Medulla oblongata (tissue), 1 donor: ENCODE data around the gene ZNF710.

ENCODE experiments used
- DNase-seq: peaks from one replicate; pipeline ENCODE4 v3.0.0-alpha.2; 2015; ENCODE audit errors: extremely low spot score

Gene ZNF710

DNA sequence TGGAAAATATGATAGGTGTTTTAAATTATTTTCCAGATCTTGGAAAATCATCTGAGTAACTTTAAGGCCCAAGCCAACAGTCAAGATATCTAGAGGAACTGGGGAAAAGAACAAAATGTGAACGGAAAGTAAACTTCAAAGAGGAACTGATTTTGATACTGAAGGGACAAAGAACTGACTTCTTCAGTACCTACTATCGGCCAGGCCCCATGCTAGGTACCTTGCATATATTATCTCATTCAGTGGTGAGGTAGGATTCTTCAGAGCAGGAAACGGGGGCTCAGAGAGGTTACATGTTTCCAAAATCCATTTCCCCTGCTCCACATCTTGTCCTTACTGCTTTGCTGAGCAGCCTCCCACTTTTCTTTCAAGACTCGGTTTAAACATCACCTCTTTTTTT lies 9.8 kb upstream of the ZNF710 start:
- no peak for DNase-seq

DNA sequence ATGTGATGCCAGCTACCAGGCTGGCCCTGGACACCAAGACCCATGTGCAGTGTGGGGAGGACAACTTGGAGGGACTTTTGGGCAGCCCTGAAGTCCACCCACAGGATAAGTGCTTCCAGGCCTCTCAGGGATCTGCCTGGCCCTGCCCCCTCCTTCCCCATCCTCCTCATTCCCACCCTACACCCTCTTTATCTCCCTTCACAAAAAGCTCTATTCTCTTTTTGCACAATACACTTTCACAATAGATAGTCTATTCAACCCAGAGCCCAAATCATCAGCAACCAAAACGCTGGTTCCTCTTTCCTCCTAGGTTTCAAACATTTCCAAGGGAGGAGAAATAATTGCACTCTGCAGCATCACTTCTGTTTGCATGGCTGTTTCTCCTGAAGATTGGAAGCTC lies 7.8 kb upstream of the ZNF710 start:
- DNase-seq: peak; percentile 75

DNA sequence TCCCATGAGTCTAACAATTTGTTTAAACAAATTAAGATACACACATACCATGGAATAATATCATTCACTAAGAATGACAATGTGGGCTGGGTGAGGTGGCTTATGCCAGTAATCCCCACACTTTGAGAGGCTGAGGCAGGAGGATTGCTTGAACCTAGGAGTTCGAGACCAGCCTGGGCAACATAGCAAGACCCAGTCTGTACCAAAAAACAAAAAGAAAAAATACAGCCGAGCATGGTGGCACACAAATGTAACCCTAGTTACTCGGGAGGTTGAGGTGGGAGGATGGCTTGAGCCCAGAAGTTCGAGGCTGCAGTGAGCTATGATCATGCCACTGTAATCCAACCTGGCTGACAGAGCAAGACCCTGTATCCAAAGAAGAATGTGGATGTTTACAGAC lies 4.0 kb upstream of the ZNF710 start:
- DNase-seq: no peak

DNA sequence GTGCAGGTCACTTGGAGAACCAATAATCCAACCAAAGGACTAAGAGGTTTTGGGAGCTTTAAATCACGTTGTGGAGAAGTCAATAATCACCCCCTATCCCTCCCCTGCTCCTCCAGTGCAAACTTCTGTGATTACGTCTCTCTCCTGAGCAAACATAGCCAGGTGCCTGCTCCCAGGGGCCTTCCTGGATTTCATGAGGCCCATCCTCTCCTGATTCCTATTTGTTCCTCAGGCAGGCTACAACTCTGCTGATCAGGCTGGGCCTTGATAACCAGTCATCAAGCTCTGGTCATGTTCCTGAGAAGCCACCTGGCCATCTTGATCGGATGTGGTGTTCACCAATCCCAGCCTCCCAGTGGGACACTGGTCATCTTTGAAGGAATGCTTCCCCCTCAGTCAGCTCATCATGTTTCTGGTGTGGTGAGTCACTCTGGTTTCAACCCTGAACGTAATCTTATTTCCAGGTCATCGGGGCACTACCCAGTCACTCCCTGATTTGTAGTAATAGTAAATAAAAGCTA lies 2.9 kb upstream of the ZNF710 start:
- DNase-seq: no peak

DNA sequence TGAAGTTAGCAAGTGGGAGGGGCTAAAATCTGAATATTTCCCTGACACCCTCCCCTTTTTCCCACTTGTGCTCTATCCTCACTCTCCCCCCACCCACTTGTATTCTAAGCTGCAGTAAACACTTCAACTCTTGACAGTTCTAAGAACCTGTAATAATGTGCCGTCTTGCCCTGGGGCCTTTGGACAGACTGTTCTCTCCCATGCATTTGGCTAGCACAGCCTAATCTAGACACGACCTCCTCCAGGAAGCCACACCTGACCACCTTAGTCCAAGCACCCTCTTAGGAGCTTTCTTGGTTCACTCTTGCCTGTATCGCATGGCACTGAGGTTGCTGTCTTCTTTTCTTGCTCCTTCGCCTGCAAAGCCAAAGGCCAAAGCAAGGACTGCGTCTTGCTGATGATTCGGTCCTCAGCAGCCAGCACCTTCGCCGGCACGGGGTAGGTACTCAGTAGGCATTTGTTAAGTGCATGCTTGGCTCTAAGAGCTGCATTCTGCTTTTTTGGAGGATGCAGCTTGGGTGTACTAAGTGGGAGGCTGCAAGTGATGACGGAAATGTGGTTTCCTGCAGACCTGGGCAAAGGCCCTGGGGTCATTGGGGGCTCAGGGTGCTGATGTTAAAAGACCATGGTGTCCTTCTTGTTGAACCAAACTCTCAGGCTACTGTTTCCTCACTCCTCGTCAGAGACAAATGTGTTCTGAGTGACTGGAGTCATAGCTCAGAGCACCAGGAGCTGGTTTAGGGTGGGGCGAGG lies 2.0 kb upstream of the ZNF710 start:
- DNase-seq: no peak

DNA sequence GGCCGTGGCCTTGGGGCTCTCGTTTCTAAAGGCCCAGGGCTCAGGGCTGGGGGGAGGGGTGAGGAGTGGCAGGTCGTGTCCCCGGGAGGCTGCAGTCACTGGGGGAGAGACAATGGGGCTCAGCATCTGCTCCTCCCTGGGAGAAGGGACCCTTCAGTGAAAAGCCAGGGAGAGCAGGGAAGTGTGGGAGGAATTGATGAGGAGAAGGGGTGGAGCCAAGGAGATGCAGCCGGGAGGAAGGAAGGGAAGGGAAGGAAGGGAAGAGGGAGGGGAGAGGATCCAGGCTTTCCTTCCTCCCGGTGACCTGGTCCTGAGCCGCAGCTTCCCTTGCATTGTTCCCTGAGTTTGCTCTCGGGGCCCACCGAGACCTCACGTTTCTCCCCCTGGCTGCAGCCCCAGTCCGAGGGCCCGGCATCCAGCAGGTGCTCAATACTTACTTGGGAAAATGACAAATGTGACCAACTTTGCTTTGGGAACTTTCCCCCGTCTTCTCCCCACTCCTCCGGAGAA lies 1.4 kb upstream of the ZNF710 start:
- no peak for DNase-seq

DNA sequence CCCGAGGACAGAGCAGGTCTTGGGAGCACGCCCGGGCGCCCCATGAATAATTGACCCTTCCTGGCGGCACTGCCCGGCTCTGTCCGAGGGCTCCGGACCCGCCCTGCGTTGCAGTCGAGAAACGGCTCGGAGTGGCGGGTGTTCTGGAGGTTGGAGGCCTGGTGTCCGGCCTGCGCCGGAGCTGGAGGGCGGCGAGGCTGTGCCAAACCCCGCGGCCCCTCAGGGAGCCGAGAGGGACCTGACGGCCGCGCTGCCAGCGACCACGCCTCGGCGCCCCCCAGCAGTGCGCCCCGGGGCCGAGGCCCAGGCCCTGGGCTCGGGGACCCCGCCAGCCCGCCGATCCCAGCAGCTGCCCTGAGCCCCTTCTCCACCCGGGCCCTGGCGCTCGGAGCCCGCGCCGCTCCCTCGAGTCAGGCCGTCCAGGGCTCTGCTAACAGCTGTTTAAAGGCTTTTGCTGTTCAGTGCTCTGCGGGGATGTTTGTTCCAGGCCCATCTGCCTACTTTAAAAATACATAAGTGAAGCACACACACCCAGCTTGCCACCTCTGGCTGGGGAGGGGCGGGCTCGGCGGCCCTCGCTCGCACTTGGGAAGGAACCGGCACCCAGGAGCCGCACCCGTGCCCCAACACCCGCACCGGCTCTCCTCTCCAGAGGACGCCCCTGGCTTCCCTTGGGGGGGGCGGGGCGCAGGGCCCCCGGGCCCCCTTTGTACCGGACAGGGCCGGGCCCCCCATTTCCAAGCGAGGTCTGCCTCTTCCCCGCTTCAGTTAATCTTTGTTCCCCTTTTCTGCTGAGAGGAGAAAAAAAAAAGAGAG lies 730 bp upstream of the ZNF710 start:
- DNase-seq: no peak

DNA sequence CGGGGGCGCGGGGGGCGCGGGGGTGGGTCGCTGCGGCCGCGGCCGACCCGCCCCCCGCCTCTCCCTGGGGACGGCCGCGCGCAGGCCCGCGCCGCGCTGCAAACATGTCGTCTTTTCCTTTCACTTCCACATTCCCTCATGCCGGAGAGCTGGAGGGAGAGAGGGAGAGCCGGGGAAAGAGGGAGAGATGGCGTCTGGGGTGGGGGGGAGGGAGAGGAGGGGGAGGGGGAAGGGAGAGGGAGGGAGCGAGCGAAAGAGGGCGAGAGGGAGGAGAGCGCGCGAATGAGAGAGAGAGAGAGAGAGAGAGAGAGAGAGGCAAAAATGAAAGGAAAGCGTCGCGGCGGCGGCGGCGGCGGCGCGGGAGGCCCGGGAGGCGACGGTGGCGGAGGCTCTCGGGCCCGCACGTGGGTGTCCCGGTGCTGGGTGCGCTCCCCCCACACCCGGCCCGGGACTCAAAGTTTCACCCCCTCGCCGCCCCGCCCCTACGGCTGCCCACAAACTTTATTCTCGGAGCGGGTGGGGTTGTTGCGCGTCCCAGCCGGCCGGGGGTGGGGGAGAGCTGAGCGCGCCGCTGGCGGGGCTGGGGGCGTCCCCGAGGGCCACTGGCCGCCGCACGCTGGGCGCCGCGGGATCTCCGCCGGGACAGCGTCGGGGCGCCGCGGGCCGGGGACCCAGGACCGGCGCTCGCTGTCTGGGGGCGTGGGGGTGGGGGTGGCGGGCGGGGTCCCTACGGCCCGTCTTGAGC lies 731 bp downstream of the ZNF710 start:
- DNase-seq: peak; percentile 57

DNA sequence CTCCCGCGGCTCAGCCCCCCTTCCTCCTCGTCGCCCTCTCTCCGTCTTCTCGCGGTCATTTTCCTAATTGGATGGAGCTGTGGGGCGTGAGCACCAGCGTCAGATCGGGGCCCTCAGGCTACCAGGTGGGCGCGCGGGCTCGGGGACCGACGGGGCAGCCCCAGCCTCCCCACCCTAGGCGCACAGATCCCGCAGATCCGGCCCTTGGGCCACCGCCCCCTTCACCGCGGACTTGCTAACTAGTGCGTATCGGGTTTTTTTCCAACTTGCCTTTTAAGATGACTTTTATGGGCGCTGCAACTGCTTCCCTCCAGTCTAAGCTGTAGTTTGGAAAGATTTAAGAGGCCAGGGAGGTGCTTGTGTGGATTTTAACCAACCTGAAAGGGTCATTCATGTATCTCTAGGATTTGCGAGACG lies 1.3 kb downstream of the ZNF710 start:
- DNase-seq: no peak

DNA sequence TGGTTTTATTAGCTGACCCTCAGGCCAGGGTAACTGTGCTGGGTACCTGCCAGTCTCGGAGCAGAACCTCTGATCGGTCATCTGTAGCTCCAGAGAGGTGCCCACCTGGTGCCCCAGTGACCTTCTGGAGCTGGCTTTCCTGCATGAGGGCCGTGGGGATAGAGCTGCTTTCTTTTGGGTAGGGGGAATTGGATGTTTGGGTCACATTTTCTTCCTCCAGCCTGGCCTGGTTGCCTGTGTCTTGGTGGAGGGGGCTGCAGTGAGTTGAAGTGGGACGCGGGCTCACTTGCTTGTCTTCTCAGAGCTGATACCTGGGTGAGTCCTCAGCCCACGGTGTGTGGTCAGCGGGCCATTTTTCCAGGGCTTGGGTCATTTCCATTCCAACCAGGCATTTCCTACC lies 2.6 kb downstream of the ZNF710 start:
- no peak for DNase-seq

DNA sequence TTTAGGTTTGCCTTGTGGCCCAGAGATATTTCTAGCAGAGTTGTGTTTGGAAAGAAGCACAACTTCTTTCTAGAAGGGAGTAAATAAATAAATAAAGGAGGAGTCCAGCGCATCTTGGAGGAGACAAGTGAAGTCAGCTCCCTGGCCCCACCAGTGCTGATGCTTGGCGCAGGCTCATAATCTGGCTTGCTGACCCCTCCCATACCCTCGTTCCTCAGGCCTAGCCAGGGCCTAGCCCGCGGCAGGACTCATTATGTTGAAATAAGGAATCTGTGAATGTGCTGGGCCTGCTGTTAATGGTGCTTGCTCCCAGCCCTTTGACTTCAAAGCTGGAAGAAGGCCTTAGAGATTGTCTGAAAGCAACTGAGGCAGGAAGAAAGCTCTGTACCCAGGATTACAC lies 3.1 kb downstream of the ZNF710 start:
- DNase-seq: no peak

DNA sequence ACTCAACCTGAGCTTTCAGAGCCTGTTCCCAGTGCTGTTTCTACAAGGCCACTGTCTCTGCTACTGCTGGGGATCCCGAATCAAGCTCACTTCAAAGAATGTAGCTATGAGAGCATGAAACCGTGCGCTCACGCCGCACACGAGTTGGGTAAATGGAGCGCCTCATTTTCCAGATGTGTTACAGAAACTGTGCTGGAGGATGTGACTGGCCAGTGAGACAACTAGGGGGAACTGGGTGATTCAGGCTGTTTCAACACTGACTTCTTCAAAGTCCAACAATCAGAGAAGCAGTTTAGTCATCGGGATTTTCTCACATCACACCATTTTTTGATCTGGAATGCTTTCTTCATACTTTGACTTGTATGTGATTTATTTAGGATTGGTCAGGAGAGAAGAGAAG lies 3.5 kb downstream of the ZNF710 start:
- peak; percentile 63 for DNase-seq

DNA sequence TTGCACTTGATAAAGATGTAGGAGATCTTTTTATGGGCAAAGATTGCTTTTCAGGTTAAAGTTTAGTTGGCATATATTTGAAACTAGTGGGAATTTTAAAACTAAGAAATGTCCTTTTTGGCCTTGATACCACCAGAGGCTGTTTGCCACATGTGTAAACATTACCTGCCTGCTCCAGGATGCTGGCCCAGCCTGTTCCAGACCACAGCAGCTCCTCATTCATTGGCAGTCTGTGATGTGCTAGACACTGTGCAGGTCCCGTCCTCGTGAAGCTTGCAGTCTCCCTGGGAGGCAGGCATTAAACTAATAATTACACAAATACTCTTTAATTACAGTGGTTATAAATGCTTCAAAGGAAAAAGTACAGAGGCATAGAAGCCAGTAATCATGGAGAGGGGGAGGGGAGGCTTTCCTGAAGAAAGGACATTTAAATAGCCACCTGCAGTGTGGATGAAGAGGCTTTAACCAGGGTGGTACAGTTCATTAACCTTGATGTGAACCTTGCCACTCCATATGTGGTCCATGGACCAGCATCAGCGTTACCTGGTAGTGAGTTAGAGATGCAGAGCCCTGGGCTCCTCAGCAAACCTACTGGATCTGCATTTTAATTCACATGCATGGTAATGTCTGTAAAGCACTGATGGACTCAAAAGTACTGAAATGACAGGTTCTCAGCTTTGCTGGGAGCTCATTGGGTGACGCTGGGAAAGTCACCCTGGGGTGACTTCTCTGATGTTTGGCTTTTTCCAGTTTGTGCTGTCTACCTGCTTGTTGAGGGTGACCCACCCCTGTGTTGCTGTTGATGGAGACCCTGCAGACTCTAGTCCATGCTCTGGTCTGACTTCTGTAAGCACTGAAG lies 5.3 kb downstream of the ZNF710 start:
- no peak for DNase-seq

DNA sequence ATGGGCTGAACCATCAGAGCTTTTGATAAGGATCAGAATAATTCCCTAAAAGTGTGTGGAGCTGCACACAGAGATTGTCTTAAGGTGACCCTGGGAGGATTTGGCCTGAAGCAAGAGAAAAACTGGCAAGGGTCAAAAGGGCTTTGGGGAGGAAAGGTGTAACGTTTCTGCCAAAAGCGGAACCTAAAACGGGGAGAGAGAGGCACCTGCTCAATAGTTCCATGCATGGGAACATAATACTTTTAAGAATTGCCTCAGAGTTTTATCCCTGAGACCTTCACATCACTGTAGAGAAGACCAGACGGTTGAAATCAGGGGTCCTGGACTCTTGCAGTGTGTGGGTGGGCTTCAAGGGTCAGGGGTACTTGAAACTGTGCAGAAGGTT lies 5.9 kb downstream of the ZNF710 start:
- no peak for DNase-seq

DNA sequence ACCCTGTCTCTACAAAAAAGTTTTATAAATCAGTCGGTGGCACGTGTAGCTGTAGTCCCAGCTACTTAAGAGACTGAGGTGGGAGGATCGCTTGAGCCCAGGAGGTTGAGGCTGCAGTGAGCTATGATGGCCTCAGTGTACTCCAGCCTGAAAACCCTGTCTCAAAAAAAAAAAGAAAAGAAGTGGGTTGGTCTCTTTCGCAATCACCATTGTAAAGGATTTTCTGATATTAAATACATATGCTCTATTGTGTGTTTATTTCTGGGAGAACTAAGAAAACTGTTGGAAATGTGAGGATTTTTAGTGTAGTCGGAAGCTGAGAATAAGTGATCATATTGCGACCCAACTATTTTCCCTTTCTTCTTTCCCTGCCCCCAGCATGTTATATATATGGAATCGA lies 7.5 kb downstream of the ZNF710 start:
- DNase-seq: no peak

DNA sequence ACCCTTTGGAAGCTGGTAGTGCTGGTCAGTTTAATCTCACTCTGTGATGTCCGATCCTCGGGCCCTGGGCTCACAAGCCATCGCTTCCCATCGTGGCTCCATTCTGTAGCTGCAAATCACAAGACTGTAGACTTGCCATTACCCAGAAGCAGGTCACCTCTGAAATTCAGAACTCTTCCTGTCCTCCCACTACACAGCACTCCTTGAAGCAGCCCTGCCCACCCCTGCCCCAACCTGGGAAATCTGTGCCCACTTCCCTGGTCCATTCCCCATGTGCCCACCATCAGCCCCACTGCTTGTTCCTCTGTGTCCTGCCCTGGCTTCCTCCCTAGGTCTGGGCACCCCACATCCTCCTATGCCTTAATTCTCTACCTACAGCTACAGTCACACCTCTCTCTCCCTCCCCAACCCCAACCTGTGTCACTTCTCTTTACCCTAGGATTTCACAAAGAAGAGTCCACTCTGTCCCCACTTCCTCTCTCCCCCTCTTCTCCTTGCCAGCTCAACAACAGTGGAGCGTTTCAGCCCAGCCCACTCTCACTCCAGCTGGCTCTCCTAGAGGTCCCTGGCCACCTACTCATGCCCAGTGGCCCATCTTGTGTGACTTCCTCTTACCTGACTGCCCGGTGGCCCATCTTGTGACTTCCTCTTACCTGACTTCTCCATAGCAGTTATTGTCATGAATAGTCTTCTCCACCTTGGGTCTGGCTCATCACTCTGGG lies 8.3 kb downstream of the ZNF710 start:
- DNase-seq: no peak

DNA sequence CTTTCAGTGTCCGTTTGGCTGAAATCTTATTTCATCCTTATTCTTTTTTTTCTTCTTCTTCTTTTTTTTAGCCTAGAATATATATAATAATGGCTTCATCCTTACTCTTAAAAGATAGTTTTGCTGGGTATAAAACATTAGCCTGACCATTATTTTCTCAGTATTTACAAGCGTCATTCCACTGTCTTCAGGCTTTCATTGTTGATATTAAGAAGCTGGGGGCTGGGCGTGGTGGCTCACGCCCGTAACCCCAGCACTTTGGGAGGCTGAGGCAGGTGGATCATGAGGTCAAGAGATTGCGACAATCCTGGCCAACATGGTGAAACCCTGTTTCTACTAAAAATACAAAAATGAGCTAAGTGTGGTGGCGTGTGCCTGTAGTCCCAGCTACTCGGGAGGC lies 10.6 kb downstream of the ZNF710 start:
- no peak for DNase-seq

DNA sequence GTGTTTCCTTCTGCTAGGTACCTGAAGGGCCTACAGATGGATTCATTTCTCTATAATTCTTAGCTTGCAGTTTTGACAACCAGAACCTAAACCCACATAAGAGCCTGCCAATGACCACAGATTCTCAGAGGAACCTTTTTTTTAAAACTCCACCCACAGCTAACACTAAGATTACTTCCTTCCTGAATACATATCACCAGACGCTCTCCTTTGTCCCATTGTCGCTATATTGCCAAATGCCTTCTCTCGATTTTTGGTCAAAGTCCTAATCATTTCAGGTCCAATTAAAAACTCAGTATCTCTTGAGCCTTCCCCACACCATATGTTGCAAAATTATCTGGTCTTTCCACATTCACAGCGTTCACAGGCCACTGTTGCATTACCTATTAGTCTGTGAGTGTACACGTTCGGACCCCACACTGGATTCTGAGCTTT lies 12.4 kb downstream of the ZNF710 start:
- no peak for DNase-seq

DNA sequence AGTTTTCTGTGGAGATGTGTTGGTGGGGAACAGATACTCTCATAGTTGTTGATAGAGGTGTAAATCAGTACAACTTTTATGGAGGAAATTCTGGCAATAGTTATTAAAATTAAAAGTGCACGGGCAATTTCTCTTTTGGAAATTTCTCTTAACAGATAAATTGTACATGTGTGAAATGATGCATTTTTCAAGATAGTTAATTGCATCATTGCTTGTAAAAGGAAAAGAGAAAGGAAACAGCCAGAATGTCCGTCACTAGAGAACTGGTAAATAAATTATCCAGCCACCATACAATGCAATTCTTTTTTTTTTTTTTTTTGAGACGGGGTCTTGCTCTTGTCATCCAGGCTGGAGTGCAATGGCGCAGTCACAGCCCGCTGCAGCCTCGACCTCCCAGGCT lies 14.2 kb downstream of the ZNF710 start:
- DNase-seq: no peak

DNA sequence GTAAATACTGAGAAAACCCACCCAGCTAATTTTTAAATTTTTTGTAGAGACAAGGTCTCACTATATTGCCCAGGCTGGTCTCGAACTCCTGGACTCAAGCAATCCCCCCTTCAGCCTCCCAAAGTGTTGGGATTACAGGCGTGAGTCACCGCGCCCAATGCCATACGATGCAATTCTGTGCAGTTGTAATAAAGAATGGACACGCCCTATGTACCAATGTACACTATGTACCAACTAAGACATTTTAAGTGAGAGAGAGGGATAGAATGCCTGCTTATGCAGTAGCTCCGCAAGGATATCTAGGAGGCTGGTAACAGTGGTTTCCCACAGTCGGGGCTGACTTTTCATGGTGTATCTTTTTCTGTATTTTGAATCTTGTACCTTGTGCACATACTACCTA lies 14.6 kb downstream of the ZNF710 start:
- DNase-seq: no peak

DNA sequence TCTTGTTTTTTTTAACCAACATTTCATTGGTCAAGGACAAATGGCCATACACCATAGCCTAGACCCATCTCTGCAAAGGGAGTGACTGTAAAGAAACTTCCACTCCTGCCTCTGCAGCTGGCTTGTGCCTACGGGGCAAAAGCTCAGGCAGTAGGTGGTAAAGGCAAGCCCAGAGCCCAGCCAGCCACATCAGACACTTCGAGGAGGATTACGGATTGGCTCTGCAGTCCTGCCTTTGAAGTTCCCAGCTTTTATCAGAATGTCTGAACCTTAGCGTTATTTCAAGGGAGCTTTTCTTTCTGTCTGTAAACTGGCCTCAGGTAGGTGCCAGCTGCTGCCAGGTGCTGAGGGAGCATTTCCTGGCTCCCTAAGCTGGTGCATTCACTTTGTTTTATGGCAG lies 15.6 kb downstream of the ZNF710 start:
- DNase-seq: no peak
